Loucy (cell line): Measurements from ENCODE around the gene NUTF2.

Source experiments
- CTCF ChIP-seq: fragments of 200-600 bp; sonication (generic); conservative IDR thresholded peaks from 2 replicates; pipeline ENCODE4 v1.5.1; 2014; ENCODE audit warnings: mild to moderate bottlenecking, antibody characterized with exemption, low read length
- EZH2phosphoT487 ChIP-seq: fragments of 200-600 bp; IDR thresholded peaks from 2 replicates; pipeline ENCODE4 v1.6.1; 2018; ENCODE audit warnings: antibody characterized with exemption, mild to moderate bottlenecking, moderate library complexity, borderline replicate concordance

GRCh38 chr16:67820608-67821259 lies 26.0 kb upstream of the NUTF2 start:
- no peak for TF ChIP-seq CTCF
- TF ChIP-seq EZH2phosphoT487 = no peak
